LNCaP clone FGC (cell line): ENCODE data around the gene LFNG.

Experiments
- DNase-seq: peaks from one replicate; pipeline ENCODE4 v3.0.0-alpha.2; 2011; ENCODE audit warnings: low read depth
- H3K4me3 ChIP-seq: 2 replicates; pipeline ENCODE4 v1.5.1; 2011; ENCODE audit warnings: mild to moderate bottlenecking, low read depth, low read length, control low read depth
- TF ChIP-seq, protein P1 (sequence below): IDR thresholded peaks from 2 replicates; pipeline ENCODE4 v1.5.1; 2012; ENCODE audit warnings: mild to moderate bottlenecking; ENCODE audit not compliant: control insufficient read depth, insufficient read depth; ENCODE audit errors: extremely low read depth

The LFNG gene

DNA sequence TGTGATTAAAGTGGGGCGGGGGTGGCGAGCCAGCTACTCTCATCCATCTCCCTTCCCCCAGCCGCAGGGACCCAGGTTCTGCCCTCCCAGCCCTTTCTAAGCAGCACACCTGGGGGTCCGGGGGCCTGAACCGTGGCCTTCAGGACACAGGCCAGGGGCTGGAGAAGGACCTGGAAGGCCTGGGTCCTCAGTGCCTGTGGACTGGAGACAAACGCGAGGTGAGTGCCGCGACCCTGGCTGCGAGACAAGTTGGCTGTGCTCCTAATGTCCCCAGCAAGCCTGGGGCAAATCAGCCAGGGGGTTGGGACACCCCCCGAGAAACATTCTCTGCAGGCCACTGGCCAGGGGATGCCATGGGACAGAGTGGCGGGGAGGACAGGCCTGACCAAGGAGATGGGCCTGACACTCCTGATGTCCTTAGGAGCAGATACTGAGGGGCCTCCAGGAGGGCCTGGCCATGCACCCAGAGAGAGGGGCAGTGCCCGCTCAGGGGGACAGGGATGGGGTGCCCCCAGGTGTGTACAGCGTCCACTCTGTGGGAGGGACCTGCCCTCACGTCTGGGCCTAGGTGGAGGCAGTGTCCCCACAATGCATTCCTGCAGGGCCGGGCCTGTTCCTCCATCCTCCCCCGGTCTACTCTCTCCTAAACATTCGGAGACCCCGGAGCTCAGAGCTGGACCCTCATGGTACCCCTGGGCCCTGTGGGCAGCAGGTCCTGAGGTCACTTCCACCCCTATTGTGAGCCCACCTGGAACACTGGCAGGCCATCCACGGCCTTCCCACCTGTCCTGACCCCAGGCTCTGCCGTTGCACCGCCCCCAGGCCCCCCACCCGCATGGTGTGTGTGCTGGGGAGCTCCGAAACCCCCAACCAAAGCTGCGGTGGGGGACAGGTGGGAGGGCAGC, 22.7 kb downstream of the LFNG start:
- H3K4me3 ChIP-seq, result no peak overlapping the region
- TF ChIP-seq, protein P1, sequence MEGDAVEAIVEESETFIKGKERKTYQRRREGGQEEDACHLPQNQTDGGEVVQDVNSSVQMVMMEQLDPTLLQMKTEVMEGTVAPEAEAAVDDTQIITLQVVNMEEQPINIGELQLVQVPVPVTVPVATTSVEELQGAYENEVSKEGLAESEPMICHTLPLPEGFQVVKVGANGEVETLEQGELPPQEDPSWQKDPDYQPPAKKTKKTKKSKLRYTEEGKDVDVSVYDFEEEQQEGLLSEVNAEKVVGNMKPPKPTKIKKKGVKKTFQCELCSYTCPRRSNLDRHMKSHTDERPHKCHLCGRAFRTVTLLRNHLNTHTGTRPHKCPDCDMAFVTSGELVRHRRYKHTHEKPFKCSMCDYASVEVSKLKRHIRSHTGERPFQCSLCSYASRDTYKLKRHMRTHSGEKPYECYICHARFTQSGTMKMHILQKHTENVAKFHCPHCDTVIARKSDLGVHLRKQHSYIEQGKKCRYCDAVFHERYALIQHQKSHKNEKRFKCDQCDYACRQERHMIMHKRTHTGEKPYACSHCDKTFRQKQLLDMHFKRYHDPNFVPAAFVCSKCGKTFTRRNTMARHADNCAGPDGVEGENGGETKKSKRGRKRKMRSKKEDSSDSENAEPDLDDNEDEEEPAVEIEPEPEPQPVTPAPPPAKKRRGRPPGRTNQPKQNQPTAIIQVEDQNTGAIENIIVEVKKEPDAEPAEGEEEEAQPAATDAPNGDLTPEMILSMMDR, result no peak

GRCh38 chr7:2542916-2543871, 23.6 kb downstream of the LFNG start:
- TF ChIP-seq, protein P1, result no peak
- no peak overlapping the region for H3K4me3 ChIP-seq
- no peak for DNase-seq

More for the DNA sequence above, 22.7 kb downstream of the LFNG start:
- DNase-seq, result no peak

DNA sequence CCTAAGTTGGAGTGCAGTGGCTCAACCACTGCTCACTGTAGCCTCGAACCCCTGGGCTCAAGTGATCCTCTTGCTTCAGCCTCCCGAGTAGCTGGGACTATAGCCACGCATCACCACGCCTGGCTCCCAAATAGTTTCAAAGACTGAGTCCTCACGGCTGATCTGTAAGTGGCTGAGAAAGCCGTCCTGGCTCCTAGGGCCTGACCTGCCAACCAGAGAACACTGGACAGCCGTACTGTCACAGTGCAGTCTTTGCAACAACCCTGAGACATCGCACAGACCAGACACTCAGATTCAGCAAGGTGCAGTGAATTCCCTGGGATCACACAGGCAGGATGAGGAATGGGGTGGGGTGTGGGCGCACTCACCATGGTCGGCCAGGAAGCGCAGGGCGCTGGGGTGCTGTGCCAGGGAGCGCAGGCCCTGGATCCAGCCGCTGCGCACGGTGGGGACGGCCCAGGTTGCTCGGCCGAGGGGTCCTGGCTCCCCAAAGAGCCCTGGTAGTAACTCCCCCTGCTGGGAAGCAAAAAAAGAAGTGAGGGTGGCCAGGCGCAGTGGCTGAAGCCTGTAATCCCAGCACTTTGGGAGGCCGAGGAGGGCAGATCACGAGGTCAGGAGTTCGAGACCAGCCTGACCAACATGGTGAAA, 25.1 kb downstream of the LFNG start:
- DNase-seq, result no peak
- H3K4me3 ChIP-seq, result no peak overlapping the region
- TF ChIP-seq, protein P1, result no peak

DNA sequence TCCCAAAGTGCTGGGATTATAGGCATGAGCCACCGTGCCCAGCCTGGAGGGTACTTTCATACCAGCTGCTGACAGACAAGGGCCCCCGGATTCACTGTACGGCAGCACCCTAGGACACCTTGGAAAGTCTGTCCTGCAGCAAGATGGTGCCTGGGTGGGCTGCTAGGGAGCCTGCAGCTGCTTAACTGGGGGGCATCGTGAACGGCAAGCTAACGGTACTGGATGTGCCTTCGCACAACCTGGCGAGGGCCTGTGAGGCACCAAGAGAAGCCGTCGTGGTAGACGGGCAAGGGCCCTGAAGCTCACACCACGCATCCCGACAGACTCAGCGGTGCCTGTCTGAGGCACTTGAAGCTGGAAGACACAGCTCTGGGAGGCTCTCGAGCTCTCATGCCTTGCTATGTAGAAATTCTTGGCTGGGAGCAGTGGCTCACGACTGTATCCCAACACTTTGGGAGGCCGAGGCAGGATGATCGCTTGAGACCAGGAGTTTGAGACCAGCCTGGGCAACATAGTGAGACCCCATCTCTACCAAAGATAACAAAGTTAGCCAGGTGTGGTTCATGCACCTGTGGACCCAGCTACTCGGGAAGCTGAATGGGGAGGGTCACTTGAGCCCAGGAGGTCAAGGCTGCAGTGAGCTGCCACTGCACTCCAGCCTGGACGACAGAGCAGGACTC, 26.3 kb downstream of the LFNG start:
- TF ChIP-seq, protein P1, result no peak
- H3K4me3 ChIP-seq, result no peak overlapping the region
- no peak for DNase-seq

- no peak overlapping the region for H3K4me3 ChIP-seq
- DNase-seq, result no peak
- TF ChIP-seq, protein P1, result no peak
Observed at GRCh38 chr7:2546776-2547586, 27.4 kb downstream of the LFNG start.
